H1 (cell line): Measurements from ENCODE around the gene DAO.

Experiments
- BACH1 ChIP-seq: IDR thresholded peaks from 2 replicates; pipeline ENCODE4 v1.6.1; 2012; ENCODE audit warnings: low read length, improper control_type of control experiment
- BCL11A ChIP-seq, 2 experiments: IDR thresholded peaks; one replicate each; pipeline ENCODE4 v1.6.1; 2011; ENCODE audit warnings: low read depth in 2 of 2, low read length in 2 of 2, mild to moderate bottlenecking in 2 of 2
- EP300 ChIP-seq, 2 experiments: IDR thresholded peaks; 1 replicate in 1 of 2; 2 replicates in 1 of 2; pipeline ENCODE4 v1.6.1; 2011 to 2012; ENCODE audit warnings: low read depth in 2 of 2, low read length in 2 of 2, mild to moderate bottlenecking in 2 of 2, borderline replicate concordance in 1 of 2, inconsistent platforms in 1 of 2, moderate library complexity in 1 of 2
- GTF2F1 ChIP-seq: IDR thresholded peaks from 2 replicates; pipeline ENCODE4 v1.6.1; 2012; ENCODE audit warnings: low read depth, low read length, improper control_type of control experiment, borderline replicate concordance
- HDAC2 ChIP-seq, 2 experiments: fragments of 300-600 bp in 1 of 2; sonication (generic) in 1 of 2; IDR thresholded peaks; 2 replicates each; pipeline ENCODE4 v1.6.1; 2011 to 2012; ENCODE audit warnings: low read depth in 2 of 2, low read length in 2 of 2, mild to moderate bottlenecking in 2 of 2, moderate library complexity in 2 of 2, borderline replicate concordance in 1 of 2, inconsistent platforms in 1 of 2
- POLR2AphosphoS5 ChIP-seq: IDR thresholded peaks from 2 replicates; pipeline ENCODE4 v1.6.1; 2011; ENCODE audit warnings: low read depth, low read length
- SIN3A ChIP-seq, 2 experiments: IDR thresholded peaks in 1 of 2; conservative IDR thresholded peaks in 1 of 2; 2 replicates each; pipeline ENCODE4 v1.6.1; 2011 to 2012; ENCODE audit warnings: low read length in 2 of 2, improper control_type of control experiment in 1 of 2, low read depth in 1 of 2, mild to moderate bottlenecking in 1 of 2
- ZNF274 ChIP-seq: IDR thresholded peaks from 2 replicates; pipeline ENCODE4 v1.7.0; 2012; ENCODE audit warnings: low read length, borderline replicate concordance; ENCODE audit errors: extremely low read depth
- TF ChIP-seq, protein P1 (sequence below): IDR thresholded peaks from 2 replicates; pipeline ENCODE4 v1.6.1; 2011; ENCODE audit warnings: low read depth, mild to moderate bottlenecking, low read length; ENCODE audit not compliant: insufficient read depth
- TF ChIP-seq, protein P2 (sequence below), 3 experiments: IDR thresholded peaks; 1 replicate in 2 of 3; 2 replicates in 1 of 3; pipeline versions ENCODE4 v1.5.1 to v1.6.1; 2011; ENCODE audit warnings: low read length in 3 of 3, mild to moderate bottlenecking in 3 of 3, inconsistent platforms in 2 of 3, low read depth in 1 of 3, moderate library complexity in 1 of 3; ENCODE audit not compliant: insufficient read depth in 1 of 3; ENCODE audit errors: control extremely low read depth in 1 of 3

DNA sequence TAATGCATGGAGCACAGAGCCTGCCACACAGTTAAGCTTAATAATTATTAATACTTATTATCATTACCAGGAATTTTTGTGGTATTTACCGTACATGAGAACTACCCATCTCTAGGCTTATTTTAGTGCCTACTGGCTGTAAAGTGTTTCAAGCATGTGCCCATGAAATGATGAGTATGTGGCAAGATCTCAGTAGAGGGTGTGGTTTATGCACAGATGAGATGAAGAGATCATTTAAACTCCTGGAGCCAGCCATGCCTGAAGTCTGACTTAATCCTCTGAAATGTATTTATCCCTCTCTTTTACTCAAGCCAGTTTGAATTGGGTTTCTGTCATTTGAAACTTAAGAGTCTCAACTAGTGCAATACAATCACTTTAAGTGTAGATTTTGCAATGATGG is 60.2 kb downstream of the DAO start:
- TF ChIP-seq, protein P1, sequence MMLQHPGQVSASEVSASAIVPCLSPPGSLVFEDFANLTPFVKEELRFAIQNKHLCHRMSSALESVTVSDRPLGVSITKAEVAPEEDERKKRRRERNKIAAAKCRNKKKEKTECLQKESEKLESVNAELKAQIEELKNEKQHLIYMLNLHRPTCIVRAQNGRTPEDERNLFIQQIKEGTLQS = no peak
- TF ChIP-seq GTF2F1 = no peak
- no peak for TF ChIP-seq SIN3A (conservative IDR thresholded peaks at IDR 0.05 in 1 of 2, IDR thresholded peaks at IDR 0.05 in 1 of 2; ENCODE audit: low read depth in 1 of 2, low read length in 2 of 2)
- no peak for TF ChIP-seq HDAC2 (IDR thresholded peaks at IDR 0.05; ENCODE audit: borderline replicate concordance in 1 of 2, low read depth in 2 of 2, low read length in 2 of 2)
- TF ChIP-seq ZNF274 = no peak
- TF ChIP-seq, protein P2, sequence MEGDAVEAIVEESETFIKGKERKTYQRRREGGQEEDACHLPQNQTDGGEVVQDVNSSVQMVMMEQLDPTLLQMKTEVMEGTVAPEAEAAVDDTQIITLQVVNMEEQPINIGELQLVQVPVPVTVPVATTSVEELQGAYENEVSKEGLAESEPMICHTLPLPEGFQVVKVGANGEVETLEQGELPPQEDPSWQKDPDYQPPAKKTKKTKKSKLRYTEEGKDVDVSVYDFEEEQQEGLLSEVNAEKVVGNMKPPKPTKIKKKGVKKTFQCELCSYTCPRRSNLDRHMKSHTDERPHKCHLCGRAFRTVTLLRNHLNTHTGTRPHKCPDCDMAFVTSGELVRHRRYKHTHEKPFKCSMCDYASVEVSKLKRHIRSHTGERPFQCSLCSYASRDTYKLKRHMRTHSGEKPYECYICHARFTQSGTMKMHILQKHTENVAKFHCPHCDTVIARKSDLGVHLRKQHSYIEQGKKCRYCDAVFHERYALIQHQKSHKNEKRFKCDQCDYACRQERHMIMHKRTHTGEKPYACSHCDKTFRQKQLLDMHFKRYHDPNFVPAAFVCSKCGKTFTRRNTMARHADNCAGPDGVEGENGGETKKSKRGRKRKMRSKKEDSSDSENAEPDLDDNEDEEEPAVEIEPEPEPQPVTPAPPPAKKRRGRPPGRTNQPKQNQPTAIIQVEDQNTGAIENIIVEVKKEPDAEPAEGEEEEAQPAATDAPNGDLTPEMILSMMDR (IDR thresholded peaks at IDR 0.05; ENCODE audit: control extremely low read depth in 1 of 3, insufficient read depth in 1 of 3, low read depth in 1 of 3, low read length in 3 of 3) = no peak
- TF ChIP-seq BCL11A (IDR thresholded peaks at IDR 0.05; ENCODE audit: low read depth in 2 of 2, low read length in 2 of 2) = no peak
- no peak for TF ChIP-seq EP300 (IDR thresholded peaks at IDR 0.05; ENCODE audit: borderline replicate concordance in 1 of 2, low read depth in 2 of 2, low read length in 2 of 2)
- no peak for TF ChIP-seq POLR2AphosphoS5
- no peak for TF ChIP-seq BACH1
